H1 (cell line): Measurements from ENCODE around the gene NOG. TPM values are rescaled to one million over a fixed set of nuclear protein-coding genes. Genes with fewer than 3 reads are reported as not detected.

ENCODE experiments used
- CTCF ChIA-PET: fragments of 300-600 bp; sonication (Branson Sonifier 250); formaldehyde crosslinking; loops from one replicate; lab custom pipeline; 2021; ENCODE audit not compliant: partially characterized antibody; lab: Charles Lee
- POLR2A ChIA-PET: fragments of 300-600 bp; sonication (Branson Sonifier 250); formaldehyde crosslinking; loops from one replicate; lab custom pipeline; 2021; ENCODE audit warnings: inconsistent platforms; ENCODE audit not compliant: partially characterized antibody; lab: Charles Lee
- DNase-seq, 2 experiments: peaks; one replicate each; pipeline versions ENCODE4 v3.0.0 to v3.0.0-alpha.2; 2010 to 2022; ENCODE audit warnings: low spot score in 2 of 2, low read depth in 1 of 2, mixed read lengths in 1 of 2
- FAIRE-seq: peaks from 2 replicates; lab custom pipeline; 2011; peaks lifted over from hg19 to GRCh38; lab: Jason Lieb, UNC
- H2AFZ ChIP-seq: 2 replicates; pipeline ENCODE4 v1.8.1; 2012; ENCODE audit warnings: low read length, inconsistent platforms
- H2AK5ac ChIP-seq: 2 replicates; pipeline ENCODE4 v1.6.1; 2013; ENCODE audit warnings: low read depth, low read length
- H2BK120ac ChIP-seq: replicated peaks from 2 replicates; pipeline ENCODE3; 2013; ENCODE audit warnings: low read depth, low read length, inconsistent platforms
- H2BK12ac ChIP-seq: 2 replicates; pipeline ENCODE4 v1.6.1; 2013; ENCODE audit warnings: low read depth, low read length
- H2BK15ac ChIP-seq: 2 replicates; pipeline ENCODE4 v1.6.1; 2013; ENCODE audit warnings: low read length
- H2BK20ac ChIP-seq: 2 replicates; pipeline ENCODE4 v1.6.1; 2013; ENCODE audit warnings: low read length
- H2BK5ac ChIP-seq: 2 replicates; pipeline ENCODE4 v1.6.1; 2013; ENCODE audit warnings: low read depth, low read length
- H3K14ac ChIP-seq: 2 replicates; pipeline ENCODE4 v1.6.1; 2013; ENCODE audit warnings: inconsistent platforms; ENCODE audit not compliant: insufficient read length
- H3K18ac ChIP-seq: 2 replicates; pipeline ENCODE4 v1.6.1; 2013; ENCODE audit warnings: low read length; ENCODE audit errors: extremely low read depth
- H3K23ac ChIP-seq: 2 replicates; pipeline ENCODE4 v1.6.1; 2013; ENCODE audit warnings: inconsistent platforms; ENCODE audit not compliant: insufficient read length
- H3K23me2 ChIP-seq: 2 replicates; pipeline ENCODE4 v1.6.1; 2013; ENCODE audit warnings: low read depth, low read length
- H3K27ac ChIP-seq: 2 replicates; pipeline ENCODE4 v1.6.1; 2011; ENCODE audit warnings: low read depth, low read length, inconsistent platforms
- H3K27me3 ChIP-seq, 4 experiments: replicated peaks in 1 of 4; 1 replicate in 1 of 4; 2 replicates in 3 of 4; pipeline versions ENCODE4 v1.6.1 to v1.8.1; 2011 to 2013; ENCODE audit warnings: low read length in 3 of 4, mild to moderate bottlenecking in 3 of 4, inconsistent platforms in 2 of 4, mixed read lengths in 2 of 4, moderate library complexity in 1 of 4; ENCODE audit not compliant: control insufficient read depth in 3 of 4, insufficient read depth in 3 of 4; ENCODE audit errors: extremely low read depth in 1 of 4
- H3K36me3 ChIP-seq, 4 experiments: 2 replicates each; pipeline versions ENCODE4 v1.6.1 to v1.8.1; 2011 to 2013; ENCODE audit warnings: mild to moderate bottlenecking in 4 of 4, low read length in 3 of 4, moderate library complexity in 2 of 4, control low read depth in 1 of 4, inconsistent platforms in 1 of 4; ENCODE audit not compliant: insufficient read depth in 4 of 4, control insufficient read depth in 2 of 4
- H3K4ac ChIP-seq: replicated peaks from 2 replicates; pipeline ENCODE3; 2013; ENCODE audit warnings: low read length, low read depth, mixed read lengths, inconsistent platforms; ENCODE audit not compliant: insufficient read length
- H3K4me1 ChIP-seq, 4 experiments: replicated peaks in 1 of 4; 1 replicate in 1 of 4; 2 replicates in 3 of 4; pipeline versions ENCODE4 v1.6.1 to v1.8.1; 2011 to 2013; ENCODE audit warnings: low read length in 3 of 4, inconsistent platforms in 2 of 4, mixed read lengths in 1 of 4; ENCODE audit not compliant: insufficient read depth in 4 of 4, control insufficient read depth in 3 of 4
- H3K4me2 ChIP-seq, 2 experiments: 2 replicates each; pipeline versions ENCODE4 v1.6.1 to v1.8.1; 2011 to 2013; ENCODE audit warnings: low read depth in 2 of 2, low read length in 2 of 2, control low read depth in 1 of 2, inconsistent platforms in 1 of 2, mild to moderate bottlenecking in 1 of 2; ENCODE audit not compliant: insufficient read depth in 1 of 2
- H3K4me3 ChIP-seq, 4 experiments: fragments of 200-600, 300-600 bp in 1 of 4; sonication (generic), shearing (Covaris generic), sonication (Bioruptor Twin) in 1 of 4; 2 replicates each; pipeline versions ENCODE4 v1.5.1 to v1.8.1; 2011 to 2016; ENCODE audit warnings: low read length in 4 of 4, low read depth in 3 of 4, control low read depth in 2 of 4, inconsistent platforms in 2 of 4, mild to moderate bottlenecking in 2 of 4, mixed read lengths in 1 of 4, moderate library complexity in 1 of 4; ENCODE audit not compliant: insufficient read depth in 2 of 4; ENCODE audit errors: extremely low read depth in 1 of 4
- H3K56ac ChIP-seq: replicated peaks from 2 replicates; pipeline ENCODE3; 2013; ENCODE audit warnings: low read depth, mild to moderate bottlenecking, mixed read lengths, low read length, inconsistent platforms; ENCODE audit not compliant: insufficient read length
- H3K79me1 ChIP-seq: 2 replicates; pipeline ENCODE4 v1.6.1; 2013; ENCODE audit warnings: low read depth, low read length, control low read depth
- H3K79me2 ChIP-seq, 2 experiments: 2 replicates each; pipeline versions ENCODE4 v1.6.1 to v1.8.1; 2012 to 2013; ENCODE audit warnings: low read length in 2 of 2, mild to moderate bottlenecking in 2 of 2, inconsistent platforms in 1 of 2; ENCODE audit not compliant: insufficient read depth in 2 of 2, control insufficient read depth in 1 of 2
- H3K9ac ChIP-seq, 4 experiments: replicated peaks in 1 of 4; 1 replicate in 1 of 4; 2 replicates in 3 of 4; pipeline versions ENCODE4 v1.6.1 to v1.8.1; 2011 to 2013; ENCODE audit warnings: low read depth in 3 of 4, low read length in 3 of 4, control low read depth in 2 of 4, mild to moderate bottlenecking in 2 of 4, moderate library complexity in 2 of 4, inconsistent platforms in 1 of 4; ENCODE audit errors: extremely low read depth in 1 of 4
- H3K9me3 ChIP-seq, 2 experiments: 2 replicates each; pipeline versions ENCODE4 v1.6.1 to v1.8.1; 2012 to 2013; ENCODE audit warnings: mild to moderate bottlenecking in 2 of 2, moderate library complexity in 2 of 2, control low read depth in 1 of 2, inconsistent platforms in 1 of 2, low read depth in 1 of 2, low read length in 1 of 2, mixed read lengths in 1 of 2; ENCODE audit not compliant: insufficient read depth in 2 of 2
- H4K20me1 ChIP-seq, 2 experiments: replicated peaks in 1 of 2; 2 replicates each; pipeline versions ENCODE3 to v1.8.1; 2011 to 2013; ENCODE audit warnings: inconsistent platforms in 2 of 2, low read length in 2 of 2, mild to moderate bottlenecking in 1 of 2; ENCODE audit not compliant: insufficient read depth in 2 of 2, control insufficient read depth in 1 of 2
- H4K5ac ChIP-seq: 2 replicates; pipeline ENCODE4 v1.6.1; 2013; ENCODE audit warnings: low read length, low read depth, mixed read lengths, inconsistent platforms; ENCODE audit not compliant: insufficient read length
- H4K8ac ChIP-seq: 2 replicates; pipeline ENCODE4 v1.8.0; 2013; ENCODE audit warnings: mild to moderate bottlenecking, moderate library complexity, low read length, inconsistent platforms; ENCODE audit not compliant: insufficient read depth; ENCODE audit errors: extremely low read depth
- H4K91ac ChIP-seq: replicated peaks from 2 replicates; pipeline ENCODE3; 2013; ENCODE audit warnings: low read length, mixed read lengths, inconsistent platforms; ENCODE audit not compliant: insufficient read length
- BACH1 ChIP-seq: IDR thresholded peaks from 2 replicates; pipeline ENCODE4 v1.6.1; 2012; ENCODE audit warnings: low read length, improper control_type of control experiment
- CBX5 ChIP-seq: fragments of 300-800, 300-1000 bp; sonication (generic); IDR thresholded peaks from 2 replicates; pipeline ENCODE4 v1.7.1; 2016; ENCODE audit warnings: antibody characterized with exemption, low read length, low read depth
- CBX8 ChIP-seq: fragments of 300-800, 300-1000 bp; sonication (generic); IDR thresholded peaks from 2 replicates; pipeline ENCODE4 v1.7.1; 2016; ENCODE audit warnings: low read depth, low read length, borderline replicate concordance
- CEBPB ChIP-seq: IDR thresholded peaks from 2 replicates; pipeline ENCODE4 v1.6.1; 2012; ENCODE audit warnings: low read depth, low read length
- GTF2F1 ChIP-seq: IDR thresholded peaks from 2 replicates; pipeline ENCODE4 v1.6.1; 2012; ENCODE audit warnings: low read depth, low read length, improper control_type of control experiment, borderline replicate concordance
- HDAC6 ChIP-seq: IDR thresholded peaks from one replicate; pipeline ENCODE4 v1.7.1; 2012; ENCODE audit warnings: low read depth, mild to moderate bottlenecking, inconsistent platforms, low read length, moderate library complexity
- RXRA ChIP-seq: IDR thresholded peaks from 2 replicates; pipeline ENCODE4 v1.6.1; 2011; ENCODE audit warnings: low read depth, mild to moderate bottlenecking, low read length, moderate library complexity; ENCODE audit not compliant: insufficient read depth
- SAP30 ChIP-seq: fragments of 300-600 bp; sonication (generic); IDR thresholded peaks from 2 replicates; pipeline ENCODE4 v1.7.1; 2012; ENCODE audit warnings: low read length, moderate library complexity, mild to moderate bottlenecking, inconsistent platforms; ENCODE audit not compliant: insufficient read depth, insufficient replicate concordance
- SIRT6 ChIP-seq: IDR thresholded peaks from one replicate; pipeline ENCODE4 v1.7.1; 2012; ENCODE audit warnings: low read length, inconsistent platforms
- SUZ12 ChIP-seq: fragments of 200-600 bp; sonication (generic); IDR thresholded peaks from 2 replicates; pipeline ENCODE4 v1.6.1; 2012; ENCODE audit warnings: mild to moderate bottlenecking, inconsistent platforms, low read length, moderate library complexity, mixed read lengths
- YY1 ChIP-seq: IDR thresholded peaks from 2 replicates; pipeline ENCODE4 v1.6.1; 2011; ENCODE audit warnings: low read depth, mild to moderate bottlenecking, low read length
- WGBS, 2 experiments: shearing (Covaris generic) in 1 of 2; methylation state at CpG; one replicate each; pipeline versions ENCODE4 v1.1.6 to v1.1.7; 2013 to 2015; ENCODE audit warnings: low lambda C conversion rate in 2 of 2, mixed read lengths in 2 of 2, inconsistent platforms in 1 of 2, low coverage in 1 of 2, missing lambda C conversion rate in 1 of 2; ENCODE audit not compliant: insufficient replicate concordance in 2 of 2, insufficient coverage in 1 of 2, insufficient read length in 1 of 2; ENCODE audit errors: extremely low coverage in 1 of 2, missing lambda C conversion rate in 1 of 2; 5-methylcytosine and 5-hydroxymethylcytosine counted together
- polyA plus RNA-seq, 7 experiments: library from polyadenylated mRNA; depleted of rRNA in 3 of 7; stranded (reverse) in 5 of 7; unstranded in 2 of 7; fragments of >200 nt in 5 of 7; fragments of 200-250 nt in 2 of 7; gene quantifications; 1 replicate in 5 of 7; 2 replicates in 1 of 7; 4 replicates in 1 of 7; pipeline versions ENCODE4 v1.2.1 to v1.2.3, GENCODE V29; 2011 to 2013; ENCODE audit warnings: missing spikeins in 2 of 7, mixed read lengths in 2 of 7
- total RNA-seq: library from RNA; stranded (reverse); fragmentation: NEBNext Ultra II Directional; extraction: Animal tissue kit (Norgen Biotek cat#: 25700); gene quantifications from 2 replicates; pipeline ENCODE4 v1.2.1, GENCODE V29; 2021
- TF ChIP-seq, protein P1 (sequence below): IDR thresholded peaks from 2 replicates; pipeline ENCODE4 v1.6.1; 2012; ENCODE audit warnings: inconsistent platforms

NOG gene
- total and polyA plus RNA-seq, 2 of the 8 experiments (the other 6 are each of a cell fraction or from before 2014, with no cell fraction given) = 0.35 TPM

DNA sequence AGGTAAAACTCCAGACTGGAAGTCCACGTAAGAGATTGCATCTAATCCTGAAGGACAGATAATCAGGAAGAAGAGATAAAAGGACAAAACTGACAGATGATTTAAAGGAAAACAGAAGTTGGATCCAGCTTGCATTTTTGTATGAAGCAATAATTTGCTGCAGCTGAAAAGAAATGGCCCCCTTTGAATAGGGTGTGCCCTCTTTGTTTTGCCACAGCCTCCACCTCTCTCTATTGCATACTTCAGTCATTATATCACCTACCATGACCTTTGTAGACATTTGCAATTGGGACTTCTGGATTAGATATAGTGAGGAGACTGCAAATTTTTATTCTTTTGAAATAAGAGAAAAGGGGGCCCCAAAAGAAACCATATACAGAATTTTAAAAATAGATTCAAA is 8.1 kb downstream of the NOG start:
- no peak overlapping the region for H3K56ac ChIP-seq
- no peak overlapping the region for H4K8ac ChIP-seq
- H3K27me3 ChIP-seq = peaks cover 2 to 24% (median 20%) of the 10 kb centered on the region in 4 experiments
- H3K4ac ChIP-seq = no peak overlapping the region
- WGBS, 2 experiments = 75% methylated on average over 1 of the region's 1 CpG; no CpG with 5 or more reads in 1 of the 2 experiments
- DNase-seq (no peak), FAIRE-seq (no peak)
- H2AFZ ChIP-seq = no peak overlapping the region
- ChIA-PET POLR2A (no interaction called here), CTCF (interaction anchor here (0.6 to 3.0 kb wide), 6 partner anchors 25 to 178 kb away, joined by 3 to 12 read pairs (median 5); no protein-coding TSS in a partner anchor)
- no peak overlapping the region for H4K91ac ChIP-seq
- no peak overlapping the region for H3K23ac ChIP-seq
- H3K23me2 ChIP-seq = peaks cover 3% of the 10 kb centered on the region; the same call in 1 of the 2 replicates
- no peak overlapping the region for H3K4me2 ChIP-seq
- H3K79me2 ChIP-seq = no peaks in the 10 kb centered on the region
- H3K18ac ChIP-seq = no peak overlapping the region
- no peak overlapping the region for H2BK12ac ChIP-seq
- no peak overlapping the region for H2BK5ac ChIP-seq
- H4K5ac ChIP-seq = no peak overlapping the region
- no peak overlapping the region for H3K27ac ChIP-seq
- no peaks in the 10 kb centered on the region for H3K4me1 ChIP-seq
- no peaks in the 10 kb centered on the region for H4K20me1 ChIP-seq
- no peaks in the 10 kb centered on the region for H3K36me3 ChIP-seq
- TF ChIP-seq HDAC6 (no peak), RXRA (no peak), CBX8 (no peak), SIRT6 (no peak), CEBPB (no peak), BACH1 (no peak), SUZ12 (no peak), SAP30 (no peak), GTF2F1 (no peak), CBX5 (no peak), YY1 (no peak)
- TF ChIP-seq, protein P1, sequence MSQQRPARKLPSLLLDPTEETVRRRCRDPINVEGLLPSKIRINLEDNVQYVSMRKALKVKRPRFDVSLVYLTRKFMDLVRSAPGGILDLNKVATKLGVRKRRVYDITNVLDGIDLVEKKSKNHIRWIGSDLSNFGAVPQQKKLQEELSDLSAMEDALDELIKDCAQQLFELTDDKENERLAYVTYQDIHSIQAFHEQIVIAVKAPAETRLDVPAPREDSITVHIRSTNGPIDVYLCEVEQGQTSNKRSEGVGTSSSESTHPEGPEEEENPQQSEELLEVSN = no peak
- no peak overlapping the region for H3K14ac ChIP-seq
- H3K9me3 ChIP-seq = no peaks in the 10 kb centered on the region
- H3K79me1 ChIP-seq = no peaks in the 10 kb centered on the region
- H2AK5ac ChIP-seq = no peak overlapping the region
- no peak overlapping the region for H3K4me3 ChIP-seq
- H2BK15ac ChIP-seq = no peak overlapping the region
- no peak overlapping the region for H2BK120ac ChIP-seq
- no peak overlapping the region for H2BK20ac ChIP-seq
- H3K9ac ChIP-seq = no peak overlapping the region
